Natural killer cell (primary cell): ENCODE results near the gene ARHGAP26. TPM values are rescaled to one million over a fixed set of nuclear protein-coding genes. Genes with fewer than 3 reads are reported as not detected.
A peak's percentile ranks its signal among the peaks of the same experiment; 100 is the strongest.

Source experiments
- ATAC-seq, 3 donors: fragments of 150-1000 bp in 2 of 3; fragments of 200-7000 bp in 1 of 3; cut with Tn5 transposase; 1 replicate in 1 of 3; 2 replicates in 2 of 3; pipeline ENCODE4 v1.10.0; 2021; ENCODE audit warnings: mild to moderate bottlenecking in 2 of 3, moderate library complexity in 2 of 3
- DNase-seq, 2 donors: peaks; one replicate each; pipeline versions ENCODE4 v3.0.0 to v3.0.0-alpha.2; 2013 to 2021; ENCODE audit warnings: mixed read lengths in 1 of 2
- H3K27ac ChIP-seq: one replicate; pipeline ENCODE4 v1.5.1; 2013; ENCODE audit warnings: mild to moderate bottlenecking, low read length
- H3K27me3 ChIP-seq: one replicate; pipeline ENCODE4 v1.6.1; 2013; ENCODE audit warnings: low read length; ENCODE audit not compliant: control insufficient read depth, insufficient read depth
- H3K36me3 ChIP-seq: one replicate; pipeline ENCODE4 v1.6.1; 2013; ENCODE audit warnings: low read length; ENCODE audit not compliant: control insufficient read depth, insufficient read depth
- H3K4me1 ChIP-seq: one replicate; pipeline ENCODE4 v1.6.1; 2013; ENCODE audit warnings: low read length; ENCODE audit not compliant: control insufficient read depth, insufficient read depth
- H3K4me3 ChIP-seq: one replicate; pipeline ENCODE4 v1.5.1; 2013; ENCODE audit warnings: low read length
- H3K9me3 ChIP-seq: one replicate; pipeline ENCODE4 v1.6.1; 2013; ENCODE audit warnings: low read length; ENCODE audit not compliant: control insufficient read depth, insufficient read depth
- H3K27ac Mint-ChIP-seq, 2 donors: one replicate each; pipeline ENCODE4 v1.8.0; 2022; ENCODE audit warnings: mild to moderate bottlenecking in 2 of 2, mixed read lengths in 2 of 2, moderate library complexity in 1 of 2
- H3K27me3 Mint-ChIP-seq, 2 donors: one replicate each; pipeline ENCODE4 v1.8.0; 2022; ENCODE audit warnings: low read depth in 2 of 2, mixed read lengths in 2 of 2
- H3K36me3 Mint-ChIP-seq: one replicate; pipeline ENCODE4 v1.8.0; 2022; ENCODE audit warnings: mixed read lengths
- H3K4me1 Mint-ChIP-seq, 2 donors: one replicate each; pipeline ENCODE4 v1.8.0; 2022; ENCODE audit warnings: mixed read lengths in 2 of 2
- H3K4me3 Mint-ChIP-seq: one replicate; pipeline ENCODE4 v1.8.0; 2022; ENCODE audit warnings: mild to moderate bottlenecking, moderate library complexity, mixed read lengths
- H3K9me3 Mint-ChIP-seq, 2 donors: one replicate each; pipeline ENCODE4 v1.8.0; 2022; ENCODE audit warnings: mixed read lengths in 2 of 2
- CTCF ChIP-seq: fragments of 200-600 bp; IDR thresholded peaks from one replicate; pipeline ENCODE4 v1.8.0; 2022; ENCODE audit warnings: antibody characterized with exemption
- WGBS: methylation state at CpG from one replicate; pipeline ENCODE4 v1.1.7; 2013; ENCODE audit warnings: missing lambda C conversion rate; ENCODE audit not compliant: insufficient coverage; 5-methylcytosine and 5-hydroxymethylcytosine counted together
- intact Hi-C: fragments of 100-400 bp; cut with micrococcal nuclease; formaldehyde crosslinking; loops from one replicate; pipeline ENCODE4 v1.14.2; 2022
- total RNA-seq, 4 donors: library from RNA; stranded (reverse); fragments of 120-200 nt in 1 of 4; gene quantifications; one replicate each; pipeline versions ENCODE4 v1.2.3 to v1.2.4, GENCODE V29; 2013 to 2022

Gene ARHGAP26
- total RNA-seq, 3 donors from 2014 or later (not counting 1 experiment from before 2014, with no cell fraction given) = 153 to 159 (median 158) TPM

DNA sequence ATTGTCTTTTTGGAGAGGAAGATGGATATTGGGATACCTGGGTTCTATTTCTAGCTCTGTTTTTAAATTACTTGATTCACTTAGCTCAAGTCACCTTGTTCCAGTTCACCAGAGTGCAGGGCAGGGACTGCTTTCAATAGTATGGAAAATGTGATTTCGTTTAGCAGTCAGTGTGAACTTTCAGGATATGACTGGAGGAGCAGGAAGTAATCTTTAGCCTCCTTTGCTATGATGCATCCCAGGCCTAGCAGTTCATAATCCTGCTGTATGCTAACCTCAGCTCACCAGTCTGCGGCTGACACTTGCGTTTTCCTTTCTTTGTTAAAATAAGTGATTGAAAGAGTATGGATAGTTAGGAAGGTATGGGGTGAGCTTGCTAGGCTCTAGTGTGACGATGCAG, 169.7 kb downstream of the ARHGAP26 start:
- WGBS = 96% methylated on average over 4 of the region's 4 CpGs
- Mint-ChIP-seq H3K4me3 (no peak overlapping the region), H3K36me3 (no peaks in the 10 kb centered on the region), H3K27me3 (no peaks in the 10 kb centered on the region), H3K4me1 (peaks cover 48 to 66% of the 10 kb centered on the region in 2 donors), H3K9me3 (no peaks in the 10 kb centered on the region), H3K27ac (peak overlapping the region in 1 of 2 donors; percentile 10)
- Histone ChIP-seq H3K4me3 (no peak overlapping the region), H3K27me3 (no peaks in the 10 kb centered on the region), H3K36me3 (no peaks in the 10 kb centered on the region), H3K27ac (no peak overlapping the region), H3K4me1 (peaks cover 3% of the 10 kb centered on the region), H3K9me3 (no peaks in the 10 kb centered on the region)
- intact Hi-C loops = no loop called here
- DNase-seq (no peak), ATAC-seq (no peak)
- no peak for TF ChIP-seq CTCF

DNA sequence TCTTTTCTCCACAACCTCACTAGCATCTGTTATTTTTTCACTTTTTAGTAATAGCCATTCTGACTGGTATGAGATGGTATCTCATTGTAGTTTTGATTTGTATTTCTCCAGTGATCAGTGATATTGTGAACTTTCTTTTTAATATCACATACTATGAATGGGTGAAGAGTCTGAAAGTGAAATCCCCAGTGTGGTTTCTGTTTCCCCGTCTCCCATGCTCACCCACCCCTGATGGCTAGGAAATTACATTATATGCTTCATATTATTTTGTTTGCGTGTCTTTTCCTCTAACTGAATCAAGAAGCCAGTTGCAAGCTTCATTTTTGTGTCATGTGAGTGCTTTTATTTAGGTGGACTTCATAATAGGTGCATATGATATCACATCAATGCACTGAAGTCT, 171.1 kb downstream of the ARHGAP26 start:
- ATAC-seq = peak in 1 of 3 donors; percentile 50

DNA sequence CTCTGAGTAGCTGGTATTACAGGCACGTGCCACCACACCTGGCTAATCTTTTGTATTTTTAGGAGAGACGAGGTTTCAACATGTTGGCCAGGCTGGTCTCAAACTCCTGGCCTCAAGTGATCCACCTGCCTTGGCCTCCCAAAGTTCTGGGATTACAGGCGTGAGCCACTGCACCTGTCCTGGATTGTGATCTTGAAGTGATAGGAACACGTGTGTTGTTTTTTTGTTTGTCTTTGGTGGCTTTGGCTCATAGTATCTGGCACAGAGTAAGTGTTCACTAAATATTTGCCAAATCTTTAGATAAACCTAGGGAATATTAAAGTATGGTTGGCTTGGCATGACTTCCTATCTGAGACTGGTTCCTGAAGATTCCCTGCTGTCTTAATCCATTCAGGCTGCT, 172.7 kb downstream of the ARHGAP26 start:
- Mint-ChIP-seq H3K9me3 (no peaks in the 10 kb centered on the region), H3K36me3 (no peaks in the 10 kb centered on the region), H3K4me3 (no peak overlapping the region), H3K27ac (peak overlapping the region; percentile 49 to 64), H3K27me3 (no peaks in the 10 kb centered on the region), H3K4me1 (peaks cover 55 to 68% of the 10 kb centered on the region in 2 donors)
- no peak for DNase-seq
- no peak for TF ChIP-seq CTCF
- no peak overlapping the region for H3K27ac ChIP-seq
- 100% methylated on average over 4 of the region's 4 CpGs for WGBS
- H3K4me3 ChIP-seq = no peak overlapping the region
- no peaks in the 10 kb centered on the region for H3K36me3 ChIP-seq
- no peaks in the 10 kb centered on the region for H3K9me3 ChIP-seq
- H3K4me1 ChIP-seq = peaks cover 8% of the 10 kb centered on the region
- intact Hi-C loops = no loop called here
- ATAC-seq = no peak
- H3K27me3 ChIP-seq = no peaks in the 10 kb centered on the region

More for the DNA sequence above, 171.1 kb downstream of the ARHGAP26 start:
- no peaks in the 10 kb centered on the region for H3K36me3 Mint-ChIP-seq
- Histone ChIP-seq H3K36me3 (no peaks in the 10 kb centered on the region), H3K9me3 (no peaks in the 10 kb centered on the region), H3K27ac (no peak overlapping the region), H3K27me3 (no peaks in the 10 kb centered on the region), H3K4me1 (no peaks in the 10 kb centered on the region), H3K4me3 (no peak overlapping the region)
- no peak for TF ChIP-seq CTCF
- no peaks in the 10 kb centered on the region for H3K27me3 Mint-ChIP-seq
- intact Hi-C loops = no loop called here
- no peaks in the 10 kb centered on the region for H3K9me3 Mint-ChIP-seq
- DNase-seq = no peak
- H3K4me3 Mint-ChIP-seq = peak overlapping the region; percentile 21
- peak overlapping the region; percentile 34 to 45 for H3K27ac Mint-ChIP-seq
- H3K4me1 Mint-ChIP-seq = peaks cover 46 to 65% of the 10 kb centered on the region in 2 donors
- no CpG with 5 or more reads among the region's 2 CpGs for WGBS

DNA sequence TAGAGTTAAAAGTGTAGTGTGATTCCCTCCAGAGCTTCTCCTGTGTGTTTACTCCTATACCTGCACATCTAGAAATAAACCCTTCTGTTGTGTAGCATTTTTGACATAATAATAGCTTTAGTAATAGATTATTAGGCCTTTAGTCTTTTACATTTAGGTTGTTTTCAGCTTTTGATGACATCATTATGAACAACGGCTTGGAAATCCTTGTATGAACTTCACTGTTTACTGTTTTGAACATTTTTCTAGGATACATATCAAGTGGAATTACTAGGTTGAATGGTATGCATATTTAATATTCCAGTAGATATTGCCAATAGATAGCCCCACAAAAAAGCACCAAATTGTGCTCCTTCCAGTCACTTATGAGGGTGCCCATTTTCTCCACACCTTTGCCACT, 174.0 kb downstream of the ARHGAP26 start:
- no peaks in the 10 kb centered on the region for H3K9me3 Mint-ChIP-seq
- no peak for DNase-seq
- Histone ChIP-seq H3K27ac (no peak overlapping the region), H3K36me3 (no peaks in the 10 kb centered on the region), H3K4me3 (no peak overlapping the region), H3K4me1 (peaks cover 8% of the 10 kb centered on the region), H3K27me3 (no peaks in the 10 kb centered on the region), H3K9me3 (no peaks in the 10 kb centered on the region)
- no peak for ATAC-seq
- peaks cover 59 to 67% of the 10 kb centered on the region in 2 donors for H3K4me1 Mint-ChIP-seq
- no peaks in the 10 kb centered on the region for H3K36me3 Mint-ChIP-seq
- intact Hi-C loops = no loop called here
- 100% methylated on average over 1 of the region's 1 CpG for WGBS
- H3K27me3 Mint-ChIP-seq = no peaks in the 10 kb centered on the region
- H3K27ac Mint-ChIP-seq = peak overlapping the region in 1 of 2 donors; percentile 64
- TF ChIP-seq CTCF = no peak
- no peak overlapping the region for H3K4me3 Mint-ChIP-seq
